Skin of body (tissue), 2 donors: ENCODE results near the gene FOXJ1. TPM values are rescaled to one million over a fixed set of nuclear protein-coding genes. Genes with fewer than 3 reads are reported as not detected.

Experiments used
- DNase-seq: peaks from one replicate; lab custom pipeline; 2025; lab: John Stamatoyannopoulos, UW
- total RNA-seq: library from RNA; depleted of rRNA; stranded (reverse); fragments of >200 nt; gene quantifications from one replicate; pipeline ENCODE4 v1.2.3, GENCODE V29; 2014

Gene FOXJ1
- total RNA-seq, 1 donor from 2014 or later = 0.30 TPM

DNA sequence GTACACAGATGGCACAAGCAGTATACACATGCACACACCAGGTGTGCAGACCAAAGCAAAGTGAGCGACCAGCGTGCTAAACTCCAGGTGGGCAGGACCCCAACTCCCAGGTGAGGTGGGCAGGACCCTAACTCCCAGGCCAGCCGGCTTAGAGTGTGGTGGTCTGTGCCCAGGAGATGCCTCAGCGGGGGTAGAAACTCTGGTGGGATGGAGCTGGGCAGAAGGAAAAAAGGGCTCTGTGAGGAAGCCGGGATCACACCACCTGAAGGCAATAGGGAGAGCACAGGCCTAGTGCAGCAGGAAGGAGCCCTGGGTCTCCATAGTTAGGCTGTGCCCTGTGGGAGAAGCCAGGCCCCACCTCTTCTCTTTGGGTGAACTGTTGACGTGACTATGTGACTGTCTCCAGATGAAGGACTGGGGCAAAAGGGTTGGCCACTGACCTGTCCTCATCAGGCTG lies 1.6 kb upstream of the FOXJ1 start:
- no peak for DNase-seq

DNA sequence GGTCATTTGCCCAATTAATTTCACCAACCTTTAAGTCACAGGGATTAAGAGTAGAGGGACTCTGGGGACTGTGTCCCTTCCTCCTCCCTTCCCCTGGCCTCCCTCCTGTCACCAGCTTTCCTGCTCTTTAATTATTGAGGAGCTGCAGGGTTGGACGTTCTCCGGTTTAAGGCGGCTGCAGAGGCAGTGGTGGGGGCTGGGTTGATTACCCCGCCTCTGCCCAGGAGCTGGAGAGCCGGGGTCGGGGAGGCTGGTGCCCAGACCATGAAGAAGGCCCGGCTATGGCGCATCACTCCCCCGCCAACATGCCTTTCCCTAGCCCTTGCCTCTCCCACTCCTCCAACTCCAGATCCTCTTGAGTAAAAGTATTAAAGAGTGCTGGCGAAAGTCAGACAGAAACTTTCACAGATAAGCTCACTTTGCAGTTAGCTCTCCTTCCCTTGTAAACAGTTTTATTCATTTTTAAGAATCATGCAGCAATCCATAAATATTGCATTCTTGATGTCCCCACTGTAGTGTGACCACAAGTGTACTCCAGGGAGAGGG lies 1.1 kb upstream of the FOXJ1 start:
- no peak for DNase-seq

DNA sequence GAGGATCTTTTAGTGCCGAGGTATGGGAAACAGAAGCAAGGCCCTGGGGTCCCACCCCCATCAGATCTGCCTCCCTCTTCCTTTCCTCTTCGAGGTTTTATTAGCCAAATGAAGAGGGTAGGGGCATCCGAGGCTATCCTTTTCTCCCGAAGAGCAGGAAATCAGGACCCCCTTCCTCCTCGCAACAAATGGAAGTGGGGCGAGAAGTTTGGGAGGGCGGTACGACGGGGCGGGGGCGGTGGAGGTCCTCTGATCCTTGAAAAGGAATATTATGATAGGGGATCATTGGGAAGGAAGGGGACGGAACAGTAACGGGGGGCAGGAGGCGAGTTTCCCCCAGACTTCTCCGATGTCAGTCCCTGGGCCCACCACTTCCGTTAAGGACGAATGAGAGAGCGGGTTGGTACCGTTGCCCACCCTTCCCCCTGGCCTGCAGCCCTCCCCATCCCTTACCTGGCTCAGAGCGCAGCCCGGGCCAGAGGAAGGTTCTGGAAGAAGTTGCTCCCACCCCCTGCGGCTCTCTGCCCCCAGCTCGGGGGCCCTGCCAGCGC lies 309 bp downstream of the FOXJ1 start:
- DNase-seq = no peak

DNA sequence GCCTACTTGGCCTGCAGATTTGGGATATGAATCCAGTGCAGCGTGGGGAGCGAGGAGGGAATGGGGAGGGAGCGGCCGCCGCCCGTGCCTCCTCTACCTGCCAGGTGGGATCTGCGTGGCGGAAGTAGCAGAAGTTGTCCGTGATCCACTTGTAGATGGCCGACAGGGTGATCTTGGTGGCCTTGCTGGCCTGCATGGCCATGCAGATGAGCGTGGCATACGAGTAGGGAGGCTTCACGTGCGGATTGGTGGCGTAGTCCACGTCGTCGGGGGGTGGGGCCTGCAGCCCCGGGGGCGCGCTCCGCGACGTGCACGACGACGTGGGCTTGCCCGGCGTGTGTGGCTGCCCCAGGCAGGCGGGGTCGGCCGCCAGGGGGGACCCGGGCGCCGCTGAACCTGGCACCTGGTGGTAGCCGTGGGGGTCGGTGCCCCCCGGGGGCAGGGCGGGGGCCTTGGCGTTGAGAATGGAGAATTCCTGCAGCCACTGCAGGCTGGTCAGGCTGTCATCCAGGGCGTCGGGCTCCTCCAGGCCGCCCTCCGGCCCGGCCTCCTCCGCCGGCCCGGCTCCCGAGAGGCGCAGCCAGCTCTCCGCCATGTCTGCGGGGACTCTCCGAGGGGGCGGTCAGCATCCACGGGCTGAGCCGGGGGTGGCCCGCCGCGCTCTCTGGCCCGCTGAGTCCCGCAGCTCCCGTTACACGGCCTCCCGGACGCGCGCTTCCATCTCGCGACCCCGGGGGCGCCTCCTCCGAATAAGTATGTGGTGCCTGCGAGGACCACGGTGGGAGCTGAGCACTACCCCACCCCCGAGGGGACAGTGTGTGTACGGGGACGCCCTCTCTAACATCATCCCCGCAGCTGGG lies 1.0 kb downstream of the FOXJ1 start:
- no peak for DNase-seq

DNA sequence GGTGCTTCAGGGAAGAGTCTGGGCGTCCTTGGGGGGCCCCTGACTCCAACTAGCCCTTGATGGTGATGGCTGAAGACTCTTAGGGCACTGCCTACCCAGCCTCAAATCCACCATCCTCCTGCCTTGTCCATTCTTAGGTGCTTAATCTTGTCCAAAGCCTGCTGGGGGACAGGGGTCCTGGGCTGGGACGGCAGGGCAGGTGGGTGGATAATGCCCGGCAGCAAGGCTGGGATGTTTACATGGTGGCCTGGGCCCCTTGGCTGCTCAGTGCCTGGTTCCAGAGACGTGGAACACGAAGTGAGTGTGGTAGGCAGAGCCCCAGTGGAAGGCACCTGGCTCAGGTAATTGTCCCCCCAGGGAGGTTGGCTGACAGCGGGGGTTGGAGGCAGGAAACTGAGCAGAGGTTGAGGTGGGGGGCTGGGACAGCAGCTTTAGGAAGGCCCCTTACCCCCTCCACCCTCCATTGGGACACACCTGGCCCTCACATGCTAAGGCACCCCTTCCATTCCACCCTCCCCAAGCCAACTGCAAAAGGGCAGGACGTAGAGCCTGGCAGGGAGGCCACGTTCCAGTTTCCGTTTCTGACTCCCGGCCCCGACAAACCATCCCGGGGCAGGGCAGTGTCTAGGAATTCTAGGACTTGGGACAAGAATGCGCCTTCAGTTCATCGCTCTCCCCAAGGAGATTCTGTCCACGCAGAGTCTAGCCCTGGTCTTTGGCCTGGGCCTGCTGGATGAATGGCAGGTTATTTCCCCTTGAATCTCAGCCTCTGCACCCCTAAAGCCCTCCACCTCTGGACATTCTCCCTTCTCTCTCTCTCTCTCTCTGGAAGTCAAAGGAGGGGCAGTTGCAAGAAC lies 1.9 kb downstream of the FOXJ1 start:
- DNase-seq = no peak

DNA sequence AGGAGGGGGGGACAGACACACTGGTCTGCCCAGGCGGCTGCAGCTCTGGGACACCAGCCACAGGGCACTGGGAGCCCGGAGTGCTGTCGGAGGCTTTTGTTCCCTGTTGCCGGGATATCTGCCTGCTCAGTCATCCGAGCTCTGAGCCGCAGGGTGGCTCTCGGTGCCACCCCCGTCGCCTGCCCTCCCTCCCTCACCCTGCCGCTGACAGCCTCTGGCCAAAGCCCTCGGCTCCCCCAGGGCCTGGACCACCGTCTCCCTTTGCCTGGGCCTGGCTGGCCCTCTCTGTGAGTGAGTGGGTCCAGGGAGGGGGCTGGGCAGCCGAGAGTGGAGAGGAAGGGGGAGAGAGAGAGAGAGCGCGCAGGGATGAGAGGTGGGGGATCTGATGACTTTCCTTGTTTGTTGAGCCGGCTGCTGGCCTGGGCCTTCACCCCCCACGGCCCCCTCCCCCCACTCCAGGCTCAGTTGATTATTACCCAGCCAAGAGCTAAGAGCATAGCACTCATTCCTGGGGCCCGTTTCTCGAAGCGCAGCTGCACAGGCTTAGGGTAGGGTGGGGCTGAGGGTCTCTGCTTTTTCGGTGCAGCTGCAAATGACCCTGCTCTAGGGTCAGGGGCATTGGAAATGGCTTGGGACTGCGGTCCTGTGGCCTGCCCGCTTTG lies 2.7 kb downstream of the FOXJ1 start:
- no peak for DNase-seq

DNA sequence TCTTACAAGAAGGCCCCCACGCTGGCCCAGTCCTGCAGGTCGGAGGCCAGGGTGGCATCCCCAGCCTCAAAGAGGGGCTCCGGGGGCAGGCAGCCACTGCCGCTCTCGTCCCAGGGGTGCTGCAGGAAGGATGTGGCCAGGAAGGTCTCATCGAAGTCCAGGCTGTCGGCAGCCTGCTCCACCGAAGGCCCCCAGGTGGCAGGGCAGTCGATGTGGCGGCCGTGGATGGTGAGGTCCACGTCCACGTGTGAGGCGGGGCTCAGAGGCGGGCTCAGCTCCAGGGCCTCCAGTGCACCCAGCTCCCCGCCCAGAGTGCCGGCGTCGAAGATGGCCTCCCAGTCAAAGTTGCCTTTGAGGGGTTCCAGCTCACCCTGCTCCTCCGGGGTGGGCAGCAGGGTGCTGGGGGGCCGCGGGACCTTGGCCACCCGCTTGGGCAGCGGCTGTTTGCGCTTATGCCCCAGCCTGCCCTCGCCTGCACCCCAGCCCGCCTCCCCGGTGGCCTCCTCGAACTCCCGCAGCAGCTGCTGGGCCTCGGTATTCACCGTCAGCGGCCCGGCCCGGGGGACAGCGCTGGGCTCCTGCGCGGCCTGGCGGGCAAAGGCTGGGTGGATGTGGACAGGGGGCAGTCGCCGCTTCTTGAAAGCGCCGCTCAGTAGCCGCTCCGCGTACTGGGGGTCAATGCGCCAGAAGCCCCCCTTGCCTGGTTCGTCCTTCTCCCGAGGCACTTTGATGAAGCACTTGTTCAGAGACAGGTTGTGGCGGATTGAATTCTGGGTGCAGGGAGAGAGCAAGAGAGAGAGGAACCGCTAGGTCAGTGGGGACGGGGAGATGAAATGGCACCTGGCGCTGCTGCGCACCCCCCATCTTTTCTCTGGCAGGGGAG lies 3.5 kb downstream of the FOXJ1 start:
- no peak for DNase-seq

DNA sequence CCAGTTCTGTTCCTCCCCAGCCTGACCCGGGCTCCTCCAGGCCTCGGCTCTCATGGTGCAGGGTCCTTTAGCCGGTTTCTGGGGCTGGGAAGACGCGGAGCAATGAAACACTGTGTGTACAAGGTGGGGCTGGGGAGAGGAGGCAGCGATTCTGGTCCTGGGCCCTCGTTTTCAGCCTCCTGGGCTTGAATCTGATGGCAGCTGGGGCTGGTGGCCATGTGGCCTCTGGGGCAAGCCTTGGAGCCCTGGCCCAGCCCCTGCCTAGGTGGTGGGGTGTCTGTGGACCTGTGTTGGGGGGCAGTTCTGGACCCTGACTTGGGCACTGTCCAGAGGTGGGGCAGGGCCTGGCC lies 4.1 kb downstream of the FOXJ1 start:
- no peak for DNase-seq

DNA sequence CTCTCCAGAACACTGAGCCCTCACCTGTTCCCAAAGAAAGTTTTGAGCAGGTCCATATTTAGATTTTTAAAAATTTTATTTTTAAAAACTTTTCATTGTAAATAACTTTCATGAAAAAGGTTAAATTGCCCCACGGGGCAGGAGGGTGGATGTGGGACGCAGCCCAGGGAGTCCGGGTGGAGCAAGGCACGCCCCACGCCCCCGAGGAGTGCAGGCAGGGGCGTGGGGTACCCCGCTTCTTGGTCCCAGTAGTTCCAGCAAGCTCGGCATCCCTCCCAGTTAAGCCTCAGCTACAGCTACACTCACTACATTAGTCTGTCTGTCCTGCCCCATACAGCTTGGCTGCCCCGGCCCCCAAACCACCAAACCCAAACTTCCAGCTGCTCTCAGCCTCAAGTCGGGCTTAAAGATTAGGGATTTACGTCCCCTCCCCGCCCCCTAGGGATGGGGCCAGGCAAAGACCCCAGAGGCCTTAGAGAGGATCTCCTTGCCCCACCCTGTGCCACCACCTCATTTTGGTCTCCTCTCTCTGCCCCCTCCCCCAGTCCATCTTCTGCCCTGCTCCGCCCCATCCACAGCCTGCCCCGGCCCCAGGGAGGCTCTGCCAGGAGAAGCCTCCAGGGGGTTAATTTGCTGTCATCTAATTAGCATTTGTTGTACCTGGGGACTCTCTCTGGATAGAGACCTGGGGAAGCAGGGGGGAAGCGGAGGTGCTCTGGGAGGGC lies 4.6 kb downstream of the FOXJ1 start:
- DNase-seq = no peak

DNA sequence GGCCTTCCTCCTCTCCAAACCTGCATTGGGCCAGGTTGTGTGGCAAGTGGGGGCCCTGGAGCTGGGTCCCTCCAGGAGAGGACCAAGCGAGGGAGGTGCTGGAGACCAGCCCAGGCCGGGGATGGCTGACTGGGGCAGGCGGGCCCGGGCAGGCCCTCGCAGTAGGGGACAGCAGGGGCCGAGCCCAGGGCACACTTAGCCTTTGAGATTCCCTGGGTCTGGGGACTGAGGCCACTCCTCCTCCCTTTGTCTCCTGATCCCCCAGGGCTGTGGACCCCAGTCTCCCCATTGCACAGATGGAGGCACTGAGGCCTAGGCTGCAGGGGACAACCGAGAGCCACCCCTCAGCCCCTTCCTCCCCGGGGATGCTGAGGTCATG lies 5.2 kb downstream of the FOXJ1 start:
- no peak for DNase-seq

DNA sequence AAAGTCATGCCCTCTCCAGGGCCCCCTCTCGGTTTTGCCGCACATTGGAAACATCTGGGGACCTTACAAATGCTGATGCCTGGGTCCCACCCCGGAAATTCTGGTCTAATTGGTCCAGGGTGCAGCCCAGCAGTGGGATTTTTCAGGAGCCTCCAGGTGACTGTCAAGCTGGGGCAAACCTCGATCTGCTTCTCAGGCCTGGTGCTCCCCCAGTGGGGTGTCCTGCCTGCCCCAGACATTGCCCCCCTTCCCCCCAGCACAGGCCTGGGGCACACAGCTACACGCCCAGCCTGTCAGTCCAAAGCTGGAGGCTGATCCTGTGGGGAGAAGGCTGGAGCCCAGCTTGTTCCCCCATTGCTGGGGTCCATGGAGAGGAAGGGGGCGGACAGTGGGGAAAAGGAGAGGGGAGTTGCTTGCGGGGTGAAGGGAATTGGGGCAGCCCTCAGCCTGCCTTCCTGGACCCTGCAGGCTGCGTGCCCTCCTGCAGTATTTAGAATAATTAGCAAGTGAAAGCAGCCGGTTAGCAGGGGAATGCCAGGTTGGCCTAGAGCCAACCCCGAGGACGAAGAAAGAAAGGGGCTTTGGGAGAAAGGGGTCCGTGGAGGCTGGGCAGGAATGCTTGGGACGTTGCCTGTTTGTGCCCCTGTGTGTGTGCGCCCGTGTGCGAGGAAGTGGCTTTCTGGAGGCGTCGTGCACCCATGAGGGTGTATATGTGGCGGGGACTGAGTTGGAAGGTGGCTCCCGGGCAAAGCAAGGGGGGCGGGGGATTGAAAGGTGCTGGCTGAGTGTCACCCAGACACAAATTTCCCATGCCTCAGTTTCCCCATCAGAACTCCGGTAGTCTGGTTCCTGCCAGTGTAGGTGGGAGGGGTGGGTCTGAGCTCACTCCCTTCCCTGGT lies 5.9 kb downstream of the FOXJ1 start:
- DNase-seq = no peak

DNA sequence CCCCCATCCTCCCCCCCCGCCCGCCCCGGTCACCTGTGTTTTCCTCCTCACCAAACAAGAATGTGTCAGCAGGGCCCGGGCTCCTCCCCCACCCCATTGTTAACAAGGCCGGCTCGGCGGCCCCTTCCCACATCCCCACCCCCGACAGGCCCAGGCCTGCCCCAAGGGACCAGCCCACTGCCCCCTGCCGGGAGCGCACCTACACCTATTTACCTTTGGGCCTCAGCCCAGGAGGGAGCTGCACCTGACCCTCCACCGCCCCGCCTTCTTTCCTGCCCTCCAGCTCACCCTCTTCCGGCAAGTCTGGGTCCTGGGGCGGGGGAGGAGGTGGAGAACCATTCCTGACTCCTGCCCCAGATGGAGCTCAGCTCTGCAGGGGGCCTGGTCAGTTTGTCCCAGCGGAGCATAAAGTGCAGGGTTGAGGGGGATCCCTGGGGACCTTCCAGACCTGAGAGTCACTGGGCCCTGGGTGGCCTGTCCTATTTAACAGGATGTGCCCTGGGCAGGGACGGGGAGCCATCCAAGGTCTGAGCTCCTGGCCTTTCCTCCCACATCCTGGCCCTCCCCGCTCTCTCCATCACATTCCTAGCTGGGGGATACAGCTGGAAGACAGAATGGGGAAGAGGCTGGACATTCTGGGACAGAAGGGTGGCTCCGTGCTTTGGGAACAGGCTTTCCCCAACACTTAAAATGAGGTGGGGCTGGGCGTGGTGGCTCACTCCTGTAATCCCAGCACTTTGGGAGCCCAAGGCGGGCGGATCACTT lies 8.3 kb downstream of the FOXJ1 start:
- DNase-seq = no peak

DNA sequence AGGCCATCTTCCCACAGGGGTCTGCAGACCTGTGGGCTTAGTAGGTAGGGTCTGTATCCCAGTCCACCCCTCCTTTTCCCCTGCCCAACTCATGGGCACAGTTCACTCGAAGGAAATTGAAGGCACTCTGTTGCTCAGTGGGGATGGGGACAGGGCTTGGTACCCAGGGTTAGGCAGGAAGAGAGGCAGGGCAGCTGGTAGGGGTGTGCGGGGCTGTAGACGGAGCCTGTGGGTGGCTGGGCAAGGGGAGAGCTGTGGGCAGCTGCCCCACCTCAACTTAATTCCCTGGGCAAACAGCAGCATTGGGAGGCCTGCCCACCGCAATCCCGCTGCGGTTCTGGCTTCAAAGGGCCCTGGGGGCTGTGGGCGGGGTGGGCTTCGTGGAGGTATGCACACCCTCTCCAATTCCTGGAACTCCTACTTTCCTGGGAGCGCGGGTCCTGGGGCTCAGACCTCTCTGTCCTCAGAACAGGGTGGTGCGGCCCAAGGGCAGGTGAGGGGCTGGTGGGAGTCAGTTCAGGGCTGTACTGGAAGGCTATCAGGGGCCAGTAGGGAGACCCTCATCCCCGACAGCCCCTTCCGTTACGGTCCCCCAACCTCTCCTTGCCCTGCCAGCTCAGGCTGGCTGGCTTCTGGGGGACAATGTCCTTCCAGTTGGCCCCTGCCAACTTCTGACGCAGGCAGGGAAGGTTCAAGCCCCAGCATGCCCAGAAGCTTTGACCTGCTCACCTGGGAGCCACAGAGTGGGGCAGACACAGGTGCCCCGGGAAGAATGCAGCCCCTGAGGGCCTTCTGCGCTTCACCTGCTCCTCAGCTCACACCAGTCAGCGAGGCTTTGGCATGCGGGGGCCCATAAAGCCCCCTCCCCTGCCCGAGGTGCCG lies 9.1 kb downstream of the FOXJ1 start:
- DNase-seq = no peak

DNA sequence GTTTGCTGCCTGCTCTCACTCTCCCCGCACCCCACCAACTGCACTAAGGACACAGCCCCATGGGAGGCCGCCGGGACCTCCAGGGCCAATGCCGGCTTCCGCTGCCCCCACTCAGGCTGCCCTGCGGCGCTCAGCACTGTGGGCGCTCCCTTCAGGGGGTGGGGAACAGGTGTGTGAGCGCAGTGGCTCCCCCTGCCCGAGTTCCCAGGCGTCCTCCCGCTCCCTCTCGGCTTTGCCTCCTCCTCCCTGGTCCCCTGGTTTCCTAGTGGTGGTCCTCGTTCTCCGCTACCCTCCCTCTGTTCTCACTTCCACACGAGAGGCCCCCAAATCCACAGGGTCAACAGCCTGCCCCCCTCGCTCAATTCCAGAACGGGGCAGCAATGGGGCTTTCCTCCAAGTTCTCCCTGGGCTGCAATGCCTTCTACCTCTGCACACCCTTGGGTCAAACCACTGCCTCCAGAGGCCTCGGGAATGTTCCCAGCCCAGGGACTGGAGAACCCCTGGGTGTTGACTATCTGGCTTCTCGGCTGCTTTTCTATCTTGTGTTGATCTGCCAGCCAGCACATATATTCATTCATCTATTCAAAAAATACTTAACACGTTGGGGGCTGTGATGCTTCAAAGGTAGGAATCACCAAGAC lies 9.9 kb downstream of the FOXJ1 start:
- DNase-seq = no peak

DNA sequence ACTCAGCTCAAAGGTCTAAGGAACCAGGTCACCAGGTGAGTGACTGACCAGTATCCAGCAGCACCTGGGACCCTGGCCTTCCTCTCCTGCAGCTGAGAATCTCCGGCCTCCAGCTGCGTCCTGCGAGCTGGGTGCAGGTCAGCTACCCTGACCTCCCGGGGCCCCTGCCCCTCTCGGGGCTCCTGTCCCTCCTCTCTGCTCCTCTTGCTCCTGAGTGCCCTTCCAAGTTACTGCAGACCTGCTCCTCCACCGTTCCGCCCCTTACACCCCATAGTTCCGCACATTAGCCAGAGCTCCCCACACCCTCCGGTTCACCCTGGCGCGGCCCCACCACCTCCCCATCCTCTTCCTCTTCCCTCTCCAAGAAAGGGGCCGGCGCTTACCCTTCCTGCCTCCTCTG lies 10.6 kb downstream of the FOXJ1 start:
- no peak for DNase-seq

DNA sequence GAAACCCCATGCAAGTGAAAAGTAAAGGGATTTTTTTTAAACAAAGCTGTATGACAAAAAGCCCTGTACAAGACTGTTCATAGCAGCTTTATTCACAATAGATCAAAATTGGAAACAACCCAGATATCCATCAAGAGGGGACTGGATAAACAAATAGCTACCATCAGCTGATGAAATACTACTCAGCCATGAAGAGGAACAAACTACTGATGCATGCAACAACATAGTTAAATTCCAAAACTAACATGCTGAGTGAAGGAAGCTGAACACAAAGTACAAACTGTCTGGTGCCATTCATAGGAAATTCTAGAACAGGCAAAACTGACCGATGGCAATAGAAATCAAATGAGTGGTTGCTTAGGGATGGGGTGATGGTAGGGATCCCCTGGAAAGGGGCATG lies 15.1 kb downstream of the FOXJ1 start:
- DNase-seq = no peak

DNA sequence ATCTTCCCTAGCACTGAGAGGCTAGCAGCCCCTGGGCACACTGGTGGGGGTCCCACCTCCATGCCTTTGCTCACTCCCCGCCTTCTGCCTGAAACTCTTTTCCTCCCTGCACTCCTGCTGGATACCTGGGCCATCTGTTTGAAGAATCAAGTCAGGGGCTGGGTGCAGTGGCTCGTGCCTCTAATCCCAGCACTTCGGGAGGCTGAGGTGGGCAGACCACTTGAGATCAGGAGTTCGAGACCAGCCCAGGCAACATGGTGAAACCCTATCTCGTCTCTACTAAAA lies 15.7 kb downstream of the FOXJ1 start:
- DNase-seq = no peak
